Cardiac fibroblast (primary cell): ENCODE results near the gene PUSL1.

Source experiments
- DNase-seq, 2 donors: peaks; one replicate each; pipeline versions ENCODE4 v3.0.0 to v3.0.0-alpha.2; 2010; ENCODE audit warnings: low read depth in 2 of 2
- H3K4me3 ChIP-seq, 2 donors: replicated peaks in 1 of 2; 1 replicate in 1 of 2; 2 replicates in 1 of 2; pipeline ENCODE4 v1.5.1; 2011; ENCODE audit warnings: low read depth in 2 of 2, low read length in 2 of 2, mild to moderate bottlenecking in 2 of 2, moderate library complexity in 1 of 2
- TF ChIP-seq, protein P1 (sequence below): IDR thresholded peaks from one replicate; pipeline ENCODE4 v1.5.1; 2011; ENCODE audit warnings: low read depth, mild to moderate bottlenecking, low read length, inconsistent platforms

PUSL1 gene

GRCh38 chr1:1345384-1345783 lies 37.0 kb downstream of the PUSL1 start:
- DNase-seq, result no peak
- peak overlapping the region in 1 of 2 donors; percentile 4 for H3K4me3 ChIP-seq
- TF ChIP-seq, protein P1, sequence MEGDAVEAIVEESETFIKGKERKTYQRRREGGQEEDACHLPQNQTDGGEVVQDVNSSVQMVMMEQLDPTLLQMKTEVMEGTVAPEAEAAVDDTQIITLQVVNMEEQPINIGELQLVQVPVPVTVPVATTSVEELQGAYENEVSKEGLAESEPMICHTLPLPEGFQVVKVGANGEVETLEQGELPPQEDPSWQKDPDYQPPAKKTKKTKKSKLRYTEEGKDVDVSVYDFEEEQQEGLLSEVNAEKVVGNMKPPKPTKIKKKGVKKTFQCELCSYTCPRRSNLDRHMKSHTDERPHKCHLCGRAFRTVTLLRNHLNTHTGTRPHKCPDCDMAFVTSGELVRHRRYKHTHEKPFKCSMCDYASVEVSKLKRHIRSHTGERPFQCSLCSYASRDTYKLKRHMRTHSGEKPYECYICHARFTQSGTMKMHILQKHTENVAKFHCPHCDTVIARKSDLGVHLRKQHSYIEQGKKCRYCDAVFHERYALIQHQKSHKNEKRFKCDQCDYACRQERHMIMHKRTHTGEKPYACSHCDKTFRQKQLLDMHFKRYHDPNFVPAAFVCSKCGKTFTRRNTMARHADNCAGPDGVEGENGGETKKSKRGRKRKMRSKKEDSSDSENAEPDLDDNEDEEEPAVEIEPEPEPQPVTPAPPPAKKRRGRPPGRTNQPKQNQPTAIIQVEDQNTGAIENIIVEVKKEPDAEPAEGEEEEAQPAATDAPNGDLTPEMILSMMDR, result no peak

DNA sequence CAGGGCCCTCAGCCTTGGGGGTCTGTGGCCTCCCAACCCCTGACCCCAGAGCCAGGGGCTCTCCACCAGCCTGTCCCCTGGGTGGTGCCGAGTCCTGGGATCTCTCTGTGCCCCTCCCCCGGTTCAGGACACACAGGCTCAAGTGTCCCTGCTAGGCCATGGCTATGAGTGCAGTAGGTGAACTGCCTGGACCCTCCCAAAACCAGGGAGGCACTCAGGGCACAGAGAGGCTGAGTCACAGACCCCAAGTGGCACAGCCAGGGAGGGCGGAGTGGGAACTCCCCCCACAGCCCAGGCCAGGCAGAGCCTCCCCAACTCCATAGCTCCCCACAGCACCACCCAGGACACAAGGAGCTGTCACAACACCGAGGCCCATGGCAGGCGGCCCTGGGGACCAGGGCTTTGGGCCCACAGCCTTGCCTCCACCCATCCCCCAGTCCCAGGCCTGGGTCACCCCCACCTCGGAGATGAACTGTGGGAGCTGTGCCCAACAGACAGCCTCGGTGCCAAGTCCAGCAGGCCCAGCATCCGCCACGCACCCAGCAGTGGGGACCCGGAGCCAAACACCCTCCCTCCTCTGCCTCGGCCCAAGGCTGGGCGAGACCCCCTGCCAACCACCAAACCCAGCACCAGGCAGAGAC lies 37.6 kb downstream of the PUSL1 start:
- H3K4me3 ChIP-seq, result peak overlapping the region in 1 of 2 donors; percentile 4
- no peak for DNase-seq
- TF ChIP-seq, protein P1, result no peak

DNA sequence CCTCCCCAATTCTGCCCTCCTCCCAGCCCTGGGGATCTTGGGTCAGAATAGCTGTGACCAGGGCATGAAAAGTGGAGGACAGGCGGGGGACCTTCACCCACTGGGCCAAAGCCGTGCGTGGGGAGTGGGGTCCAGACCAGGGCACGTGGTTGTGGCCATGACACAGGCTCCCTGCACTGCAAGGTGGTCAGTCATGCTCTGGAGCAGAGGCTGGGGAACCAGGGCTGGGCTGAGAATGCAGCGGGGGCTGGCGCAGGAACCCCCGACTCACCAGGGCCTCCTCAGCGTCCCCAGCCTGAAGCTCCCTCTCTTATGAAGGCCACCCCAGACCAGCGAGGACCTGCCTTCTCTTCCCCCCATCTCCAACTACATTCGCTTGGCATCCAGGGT lies 38.1 kb downstream of the PUSL1 start:
- TF ChIP-seq, protein P1, result no peak
- H3K4me3 ChIP-seq, result no peak overlapping the region
- no peak for DNase-seq

DNA sequence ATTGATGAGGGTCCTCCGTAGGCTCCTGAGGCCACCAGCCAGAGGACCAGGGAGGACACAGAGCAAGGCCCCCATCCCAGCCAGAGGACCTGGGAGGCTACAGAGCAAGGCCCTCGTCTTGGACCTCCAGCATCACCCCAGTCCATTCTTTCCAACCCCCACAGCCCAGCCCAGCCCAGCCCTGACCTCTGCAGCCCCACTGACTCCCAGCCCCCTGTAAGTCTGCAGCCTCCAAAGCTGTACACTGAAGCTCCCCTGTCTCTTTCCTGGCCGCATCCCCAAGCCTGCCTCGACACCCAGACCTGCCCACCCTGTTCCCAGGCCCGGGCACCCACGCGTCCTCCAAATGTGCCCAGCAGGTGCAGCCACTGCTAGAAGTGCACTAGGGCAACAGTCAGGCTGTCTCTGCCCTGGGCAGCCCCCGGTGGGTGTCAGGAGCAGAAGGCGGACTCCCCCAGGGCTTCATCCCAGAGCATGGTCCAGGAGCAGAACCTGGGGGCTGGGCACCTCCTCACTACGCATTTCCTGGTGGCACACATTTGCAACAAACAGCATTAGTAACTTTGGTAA lies 38.7 kb downstream of the PUSL1 start:
- TF ChIP-seq, protein P1, result no peak
- no peak for DNase-seq
- H3K4me3 ChIP-seq, result peak overlapping the region in 1 of 2 donors; percentile 74

GRCh38 chr1:1347663-1348419 lies 39.4 kb downstream of the PUSL1 start:
- TF ChIP-seq, protein P1, result no peak
- DNase-seq, result peak in 1 of 2 donors; percentile 31
- H3K4me3 ChIP-seq, result peak overlapping the region; percentile 61 to 74

DNA sequence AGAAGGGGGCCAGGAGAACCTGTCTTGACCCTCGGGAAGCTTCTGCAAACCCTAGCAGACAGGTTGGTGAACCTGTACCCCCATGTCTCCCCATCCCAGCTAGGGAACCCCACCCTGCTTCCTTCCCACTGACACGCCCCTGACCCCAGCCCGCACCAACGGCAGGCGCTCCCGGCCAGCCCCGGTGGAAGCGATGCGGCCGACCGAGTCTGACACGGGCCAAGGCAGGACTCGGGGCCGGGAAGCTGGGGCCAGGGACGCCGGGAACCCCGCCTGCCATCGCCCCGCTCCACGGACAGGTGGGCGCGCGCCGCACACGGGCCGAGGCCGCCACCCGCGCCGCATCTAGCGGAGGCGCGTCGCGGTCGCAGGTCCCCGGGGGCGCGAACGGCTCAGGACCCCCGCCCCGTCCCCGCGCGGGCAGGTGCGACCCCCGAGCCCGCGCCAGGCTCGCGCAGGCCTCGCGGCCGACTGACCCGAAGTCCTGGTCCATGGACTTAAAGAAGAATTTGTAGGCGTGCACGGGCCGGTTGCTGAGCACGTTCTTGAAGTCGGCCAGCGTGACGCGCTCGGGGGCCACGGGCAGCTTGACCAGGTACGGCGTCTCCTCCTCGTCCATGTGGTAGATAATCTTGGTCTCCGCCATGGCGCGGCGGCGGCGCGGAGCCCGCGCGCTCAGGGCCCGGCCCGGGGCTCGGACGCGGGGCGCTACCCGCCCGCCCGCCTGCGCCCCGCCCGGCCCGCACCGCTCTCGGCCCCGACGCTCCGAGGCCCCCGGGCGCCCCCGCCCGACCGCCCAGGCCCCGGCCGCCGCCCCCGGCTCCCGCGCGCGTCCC lies 40.2 kb downstream of the PUSL1 start:
- TF ChIP-seq, protein P1, result no peak
- peak overlapping the region; percentile 73 to 74 for H3K4me3 ChIP-seq
- peak; percentile 47 to 55 for DNase-seq
